ENCODE results near the gene SLC7A4. TPM values are rescaled to one million over a fixed set of nuclear protein-coding genes. Genes with fewer than 3 reads are reported as not detected.

The SLC7A4 gene
- polyA plus RNA-seq, 1 donor from 2014 or later, result not detected

DNA sequence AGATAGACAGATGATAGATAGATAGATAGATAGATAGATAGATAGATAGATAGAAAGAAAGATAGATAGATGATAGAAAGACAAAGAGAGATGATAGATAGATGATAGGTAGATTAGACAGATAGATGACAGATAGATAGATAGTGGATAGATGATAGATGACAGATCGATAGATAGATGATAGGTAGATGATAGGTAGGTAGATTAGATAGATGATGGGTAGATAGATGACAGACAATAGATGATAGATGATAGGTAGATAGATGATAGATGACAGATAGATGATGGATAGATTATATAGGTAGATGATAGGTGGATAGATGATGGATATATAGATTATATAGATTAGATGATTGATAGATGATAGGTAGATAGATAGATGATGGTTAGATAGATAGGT lies 46.0 kb downstream of the SLC7A4 start:
- no peaks in the 10 kb centered on the region for H3K9me3 ChIP-seq (ENCODE audit: low read length)
- H3K4me3 ChIP-seq (ENCODE audit: low read length), result no peak overlapping the region
- H3K4me2 ChIP-seq (ENCODE audit: low read length), result no peak overlapping the region
- H3K9me2 ChIP-seq (ENCODE audit: insufficient read depth, low read length), result no peaks in the 10 kb centered on the region
- no peak overlapping the region for H3K27ac ChIP-seq (ENCODE audit: low read length)
- H3K36me3 ChIP-seq (ENCODE audit: insufficient read depth, low read length), result no peaks in the 10 kb centered on the region
- no peaks in the 10 kb centered on the region for H3K79me2 ChIP-seq (replicated peaks; ENCODE audit: insufficient read depth, low read length)
- no peak overlapping the region for H3K9ac ChIP-seq (ENCODE audit: low read length)
- H3K27me3 ChIP-seq (ENCODE audit: insufficient read depth, low read depth, low read length), result no peaks in the 10 kb centered on the region
- no peaks in the 10 kb centered on the region for H4K20me1 ChIP-seq (ENCODE audit: insufficient read depth)
- H3F3A ChIP-seq (ENCODE audit: insufficient read depth, low read length, poor library complexity, severe bottlenecking), result no peaks in the 10 kb centered on the region
- no peak for TF ChIP-seq RAD21 (conservative IDR thresholded peaks at IDR 0.05)
- H2AFZ ChIP-seq (ENCODE audit: low read depth, low read length), result no peak overlapping the region

DNA sequence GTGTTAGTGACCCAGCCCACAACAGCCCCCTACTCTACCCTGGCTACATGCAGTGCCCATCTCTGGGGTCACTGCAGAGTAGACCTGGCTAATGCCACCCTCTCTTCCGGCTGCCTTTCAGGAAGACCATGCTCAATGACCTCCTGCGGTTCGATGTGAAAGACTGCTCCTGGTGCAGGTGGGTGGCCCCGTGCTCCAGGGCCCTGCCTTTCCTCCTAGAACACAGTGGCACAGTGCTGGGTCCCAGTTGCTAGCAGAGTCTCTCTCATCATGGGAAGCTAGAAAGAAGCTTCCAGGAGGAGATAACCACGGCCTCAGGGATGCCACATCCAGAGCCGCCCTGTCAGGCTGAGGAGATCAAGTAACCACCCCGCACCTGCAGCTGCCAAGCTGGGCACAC lies 46.6 kb downstream of the SLC7A4 start:
- H3K79me2 ChIP-seq (replicated peaks; ENCODE audit: insufficient read depth, low read length), result no peaks in the 10 kb centered on the region
- TF ChIP-seq POLR2AphosphoS5 (IDR thresholded peaks at IDR 0.05) (no peak), RAD21 (conservative IDR thresholded peaks at IDR 0.05) (no peak), MXI1 (conservative IDR thresholded peaks at IDR 0.05; ENCODE audit: poor library complexity, severe bottlenecking) (no peak), EP300 (conservative IDR thresholded peaks at IDR 0.05; ENCODE audit: poor library complexity, severe bottlenecking) (no peak), TAF1 (IDR thresholded peaks at IDR 0.05; ENCODE audit: low read depth) (no peak), EZH2 (IDR thresholded peaks at IDR 0.05; ENCODE audit: borderline replicate concordance, insufficient read depth, low read length, poor library complexity, severe bottlenecking) (no peak), SMC3 (conservative IDR thresholded peaks at IDR 0.05; ENCODE audit: poor library complexity) (no peak)
- TF ChIP-seq, protein P1, sequence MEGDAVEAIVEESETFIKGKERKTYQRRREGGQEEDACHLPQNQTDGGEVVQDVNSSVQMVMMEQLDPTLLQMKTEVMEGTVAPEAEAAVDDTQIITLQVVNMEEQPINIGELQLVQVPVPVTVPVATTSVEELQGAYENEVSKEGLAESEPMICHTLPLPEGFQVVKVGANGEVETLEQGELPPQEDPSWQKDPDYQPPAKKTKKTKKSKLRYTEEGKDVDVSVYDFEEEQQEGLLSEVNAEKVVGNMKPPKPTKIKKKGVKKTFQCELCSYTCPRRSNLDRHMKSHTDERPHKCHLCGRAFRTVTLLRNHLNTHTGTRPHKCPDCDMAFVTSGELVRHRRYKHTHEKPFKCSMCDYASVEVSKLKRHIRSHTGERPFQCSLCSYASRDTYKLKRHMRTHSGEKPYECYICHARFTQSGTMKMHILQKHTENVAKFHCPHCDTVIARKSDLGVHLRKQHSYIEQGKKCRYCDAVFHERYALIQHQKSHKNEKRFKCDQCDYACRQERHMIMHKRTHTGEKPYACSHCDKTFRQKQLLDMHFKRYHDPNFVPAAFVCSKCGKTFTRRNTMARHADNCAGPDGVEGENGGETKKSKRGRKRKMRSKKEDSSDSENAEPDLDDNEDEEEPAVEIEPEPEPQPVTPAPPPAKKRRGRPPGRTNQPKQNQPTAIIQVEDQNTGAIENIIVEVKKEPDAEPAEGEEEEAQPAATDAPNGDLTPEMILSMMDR (IDR thresholded peaks at IDR 0.05; ENCODE audit: poor library complexity, severe bottlenecking), result no peak
- TF ChIP-seq, protein P2, sequence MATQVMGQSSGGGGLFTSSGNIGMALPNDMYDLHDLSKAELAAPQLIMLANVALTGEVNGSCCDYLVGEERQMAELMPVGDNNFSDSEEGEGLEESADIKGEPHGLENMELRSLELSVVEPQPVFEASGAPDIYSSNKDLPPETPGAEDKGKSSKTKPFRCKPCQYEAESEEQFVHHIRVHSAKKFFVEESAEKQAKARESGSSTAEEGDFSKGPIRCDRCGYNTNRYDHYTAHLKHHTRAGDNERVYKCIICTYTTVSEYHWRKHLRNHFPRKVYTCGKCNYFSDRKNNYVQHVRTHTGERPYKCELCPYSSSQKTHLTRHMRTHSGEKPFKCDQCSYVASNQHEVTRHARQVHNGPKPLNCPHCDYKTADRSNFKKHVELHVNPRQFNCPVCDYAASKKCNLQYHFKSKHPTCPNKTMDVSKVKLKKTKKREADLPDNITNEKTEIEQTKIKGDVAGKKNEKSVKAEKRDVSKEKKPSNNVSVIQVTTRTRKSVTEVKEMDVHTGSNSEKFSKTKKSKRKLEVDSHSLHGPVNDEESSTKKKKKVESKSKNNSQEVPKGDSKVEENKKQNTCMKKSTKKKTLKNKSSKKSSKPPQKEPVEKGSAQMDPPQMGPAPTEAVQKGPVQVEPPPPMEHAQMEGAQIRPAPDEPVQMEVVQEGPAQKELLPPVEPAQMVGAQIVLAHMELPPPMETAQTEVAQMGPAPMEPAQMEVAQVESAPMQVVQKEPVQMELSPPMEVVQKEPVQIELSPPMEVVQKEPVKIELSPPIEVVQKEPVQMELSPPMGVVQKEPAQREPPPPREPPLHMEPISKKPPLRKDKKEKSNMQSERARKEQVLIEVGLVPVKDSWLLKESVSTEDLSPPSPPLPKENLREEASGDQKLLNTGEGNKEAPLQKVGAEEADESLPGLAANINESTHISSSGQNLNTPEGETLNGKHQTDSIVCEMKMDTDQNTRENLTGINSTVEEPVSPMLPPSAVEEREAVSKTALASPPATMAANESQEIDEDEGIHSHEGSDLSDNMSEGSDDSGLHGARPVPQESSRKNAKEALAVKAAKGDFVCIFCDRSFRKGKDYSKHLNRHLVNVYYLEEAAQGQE (IDR thresholded peaks at IDR 0.05; ENCODE audit: borderline replicate concordance), result no peak
- no peaks in the 10 kb centered on the region for H3K9me3 ChIP-seq (ENCODE audit: low read length)
- H3K4me3 ChIP-seq (ENCODE audit: low read length), result no peak overlapping the region
- H2AFZ ChIP-seq (ENCODE audit: low read depth, low read length), result no peak overlapping the region
- H3K27me3 ChIP-seq (ENCODE audit: insufficient read depth, low read depth, low read length), result no peaks in the 10 kb centered on the region
- H3K9ac ChIP-seq (ENCODE audit: low read length), result no peak overlapping the region
- no peak overlapping the region for H3K4me2 ChIP-seq (ENCODE audit: low read length)
- H3K27ac ChIP-seq (ENCODE audit: low read length), result no peak overlapping the region
- no peaks in the 10 kb centered on the region for H4K20me1 ChIP-seq (ENCODE audit: insufficient read depth)
- H3K9me2 ChIP-seq (ENCODE audit: insufficient read depth, low read length), result no peaks in the 10 kb centered on the region
- H3K36me3 ChIP-seq (ENCODE audit: insufficient read depth, low read length), result no peaks in the 10 kb centered on the region
- no peaks in the 10 kb centered on the region for H3F3A ChIP-seq (ENCODE audit: insufficient read depth, low read length, poor library complexity, severe bottlenecking)
